CD14-positive monocyte (primary cell): ENCODE data around the gene TJAP1. TPM values are rescaled to one million over a fixed set of nuclear protein-coding genes. Genes with fewer than 3 reads are reported as not detected.

Experiments used
- DNase-seq, 3 donors: peaks; one replicate each; pipeline ENCODE4 v3.0.0-alpha.2; 2011 to 2022
- H2AFZ ChIP-seq: 2 replicates; pipeline ENCODE4 v1.6.0; 2012; ENCODE audit warnings: mild to moderate bottlenecking, low read depth, low read length, inconsistent platforms; ENCODE audit not compliant: insufficient read depth, poor library complexity, severe bottlenecking
- H3K27ac ChIP-seq, 2 donors: 1 replicate in 1 of 2; 2 replicates in 1 of 2; pipeline ENCODE4 v1.5.1; 2012 to 2013; ENCODE audit warnings: low read length in 2 of 2, control low read depth in 1 of 2, inconsistent platforms in 1 of 2, low read depth in 1 of 2, mild to moderate bottlenecking in 1 of 2
- H3K27me3 ChIP-seq, 2 donors: one replicate each; pipeline versions ENCODE4 v1.6.0 to v1.6.1; 2011 to 2013; ENCODE audit warnings: low read length in 2 of 2; ENCODE audit not compliant: control insufficient read depth in 2 of 2, insufficient read depth in 2 of 2
- H3K36me3 ChIP-seq, 2 donors: replicated peaks in 1 of 2; 1 replicate in 1 of 2; 2 replicates in 1 of 2; pipeline versions ENCODE4 v1.5.1 to v1.6.1; 2012 to 2013; ENCODE audit warnings: low read length in 2 of 2, control low read depth in 1 of 2, inconsistent platforms in 1 of 2, mild to moderate bottlenecking in 1 of 2; ENCODE audit not compliant: insufficient read depth in 2 of 2, control insufficient read depth in 1 of 2
- H3K4me1 ChIP-seq, 2 donors: 1 replicate in 1 of 2; 2 replicates in 1 of 2; pipeline versions ENCODE4 v1.5.1 to v1.6.1; 2012 to 2013; ENCODE audit warnings: low read length in 2 of 2, control low read depth in 1 of 2, inconsistent platforms in 1 of 2, mild to moderate bottlenecking in 1 of 2, moderate library complexity in 1 of 2; ENCODE audit not compliant: insufficient read depth in 2 of 2, control insufficient read depth in 1 of 2
- H3K4me2 ChIP-seq: replicated peaks from 2 replicates; pipeline ENCODE3; 2012; ENCODE audit warnings: low read length, moderate library complexity, mild to moderate bottlenecking; ENCODE audit not compliant: poor library complexity, severe bottlenecking; ENCODE audit errors: extremely low read depth
- H3K4me3 ChIP-seq, 3 experiments: fragments of 200-600 bp in 1 of 3; sonication (generic) in 1 of 3; replicated peaks in 1 of 3; 1 replicate in 2 of 3; 2 replicates in 1 of 3; pipeline ENCODE4 v1.5.1; 2011 to 2013; ENCODE audit warnings: low read length in 3 of 3, mild to moderate bottlenecking in 3 of 3, control low read depth in 2 of 3, low read depth in 2 of 3, inconsistent platforms in 1 of 3, moderate library complexity in 1 of 3
- H3K79me2 ChIP-seq: 2 replicates; pipeline ENCODE4 v1.6.0; 2012; ENCODE audit warnings: mild to moderate bottlenecking, control low read depth, inconsistent platforms, low read length, moderate library complexity; ENCODE audit not compliant: insufficient read depth
- H3K9ac ChIP-seq: 2 replicates; pipeline ENCODE4 v1.6.0; 2017; ENCODE audit warnings: low read length, mild to moderate bottlenecking; ENCODE audit not compliant: insufficient read depth, poor library complexity, severe bottlenecking
- H3K9me3 ChIP-seq, 2 donors: replicated peaks in 1 of 2; 1 replicate in 1 of 2; 2 replicates in 1 of 2; pipeline versions ENCODE4 v1.5.1 to v1.6.1; 2012 to 2013; ENCODE audit warnings: low read length in 2 of 2, control low read depth in 1 of 2; ENCODE audit not compliant: control insufficient read depth in 1 of 2, insufficient read depth in 1 of 2
- H4K20me1 ChIP-seq: 2 replicates; pipeline ENCODE4 v1.6.0; 2012; ENCODE audit warnings: mild to moderate bottlenecking, low read length, control low read depth, moderate library complexity; ENCODE audit not compliant: insufficient read depth
- H3K27ac Mint-ChIP-seq, 7 donors: one replicate each; pipeline ENCODE4 v1.8.0; 2020; ENCODE audit warnings: mild to moderate bottlenecking in 7 of 7, mixed read lengths in 7 of 7, moderate library complexity in 6 of 7, inconsistent platforms in 2 of 7
- H3K27me3 Mint-ChIP-seq, 3 donors: one replicate each; pipeline ENCODE4 v1.8.0; 2021 to 2022; ENCODE audit warnings: low read depth in 3 of 3, mild to moderate bottlenecking in 3 of 3, mixed read lengths in 3 of 3, moderate library complexity in 3 of 3, inconsistent platforms in 1 of 3
- H3K36me3 Mint-ChIP-seq, 2 donors: one replicate each; pipeline ENCODE4 v1.8.0; 2020; ENCODE audit warnings: mixed read lengths in 2 of 2, inconsistent platforms in 1 of 2, mild to moderate bottlenecking in 1 of 2
- H3K4me1 Mint-ChIP-seq: one replicate; pipeline ENCODE4 v1.8.0; 2020; ENCODE audit warnings: mild to moderate bottlenecking, mixed read lengths
- H3K4me3 Mint-ChIP-seq, 2 donors: one replicate each; pipeline ENCODE4 v1.8.0; 2020; ENCODE audit warnings: mild to moderate bottlenecking in 2 of 2, mixed read lengths in 2 of 2, moderate library complexity in 1 of 2
- H3K9me3 Mint-ChIP-seq, 7 donors: one replicate each; pipeline ENCODE4 v1.8.0; 2020 to 2022; ENCODE audit warnings: mixed read lengths in 7 of 7, mild to moderate bottlenecking in 6 of 7, moderate library complexity in 6 of 7, inconsistent platforms in 2 of 7
- CTCF ChIP-seq: fragments of 200-600 bp; IDR thresholded peaks from one replicate; pipeline ENCODE4 v1.8.0; 2022; ENCODE audit warnings: antibody characterized with exemption, mild to moderate bottlenecking
- WGBS: methylation state at CpG from one replicate; pipeline ENCODE4 v1.1.5; 2013; ENCODE audit warnings: missing lambda C conversion rate; ENCODE audit not compliant: insufficient coverage; 5-methylcytosine and 5-hydroxymethylcytosine counted together
- intact Hi-C, 2 donors: fragments of 100-400 bp; cut with micrococcal nuclease; formaldehyde crosslinking; loops; one replicate each; pipeline versions ENCODE4 v1.15.0 to v1.15.1; 2023
- polyA plus RNA-seq, 3 donors: library from polyadenylated mRNA; depleted of rRNA in 1 of 3; unstranded in 2 of 3; stranded (reverse) in 1 of 3; fragments of 300-500 nt in 2 of 3; fragments of >200 nt in 1 of 3; fragmentation: Illumina TruSeq in 2 of 3; gene quantifications; 1 replicate in 2 of 3; 2 replicates in 1 of 3; pipeline ENCODE4 v1.2.3, GENCODE V29; 2012 to 2021

Gene TJAP1
- polyA plus RNA-seq, 3 donors = 3.2 to 43.4 (median 3.2) TPM

GRCh38 chr6:43468748-43469681 is 8.4 kb upstream of the TJAP1 start:
- Histone ChIP-seq H3K4me2 (no peak overlapping the region), H4K20me1 (no peaks in the 10 kb centered on the region), H3K27me3 (no peaks in the 10 kb centered on the region), H3K9me3 (no peaks in the 10 kb centered on the region), H3K4me1 (no peaks in the 10 kb centered on the region), H3K79me2 (no peaks in the 10 kb centered on the region), H2AFZ (no peak overlapping the region), H3K4me3 (no peak overlapping the region), H3K27ac (no peak overlapping the region), H3K36me3 (no peaks in the 10 kb centered on the region), H3K9ac (no peak overlapping the region)
- WGBS = 82% methylated on average over 8 of the region's 13 CpGs
- no peaks in the 10 kb centered on the region for H3K4me1 Mint-ChIP-seq
- H3K27ac Mint-ChIP-seq = peak overlapping the region in 1 of 7 donors; percentile 72
- peak overlapping the region in 1 of 2 donors; percentile 51 for H3K4me3 Mint-ChIP-seq
- DNase-seq = no peak
- H3K9me3 Mint-ChIP-seq = peaks cover 0 to 2% (median 0%) of the 10 kb centered on the region in 7 donors
- intact Hi-C loops = no loop called here
- no peak for TF ChIP-seq CTCF
- H3K27me3 Mint-ChIP-seq = peaks cover 12 to 22% (median 21%) of the 10 kb centered on the region in 3 donors
- H3K36me3 Mint-ChIP-seq = no peaks in the 10 kb centered on the region

GRCh38 chr6:43469947-43470346 is 7.4 kb upstream of the TJAP1 start:
- no peak for DNase-seq
- Mint-ChIP-seq H3K36me3 (no peaks in the 10 kb centered on the region), H3K4me3 (no peak overlapping the region), H3K27ac (no peak overlapping the region), H3K4me1 (no peaks in the 10 kb centered on the region), H3K27me3 (peaks cover 5 to 18% (median 13%) of the 10 kb centered on the region in 3 donors), H3K9me3 (peaks cover 0 to 1% (median 0%) of the 10 kb centered on the region in 7 donors)
- intact Hi-C loops = no loop called here
- WGBS = 97% methylated on average over 4 of the region's 7 CpGs
- Histone ChIP-seq H3K9me3 (no peaks in the 10 kb centered on the region), H3K27me3 (no peaks in the 10 kb centered on the region), H3K4me2 (no peak overlapping the region), H3K4me1 (no peaks in the 10 kb centered on the region), H2AFZ (no peak overlapping the region), H4K20me1 (no peaks in the 10 kb centered on the region), H3K79me2 (no peaks in the 10 kb centered on the region), H3K9ac (no peak overlapping the region), H3K4me3 (no peak overlapping the region), H3K36me3 (no peaks in the 10 kb centered on the region), H3K27ac (no peak overlapping the region)
- TF ChIP-seq CTCF = no peak
